ENCODE measurements around the gene IRF5.
"Not testable (repeated sequence)": the region's sequence is repeated elsewhere in the genome, so short reads cannot be mapped to it uniquely, and the experiment has no call there.

IRF5 gene

DNA sequence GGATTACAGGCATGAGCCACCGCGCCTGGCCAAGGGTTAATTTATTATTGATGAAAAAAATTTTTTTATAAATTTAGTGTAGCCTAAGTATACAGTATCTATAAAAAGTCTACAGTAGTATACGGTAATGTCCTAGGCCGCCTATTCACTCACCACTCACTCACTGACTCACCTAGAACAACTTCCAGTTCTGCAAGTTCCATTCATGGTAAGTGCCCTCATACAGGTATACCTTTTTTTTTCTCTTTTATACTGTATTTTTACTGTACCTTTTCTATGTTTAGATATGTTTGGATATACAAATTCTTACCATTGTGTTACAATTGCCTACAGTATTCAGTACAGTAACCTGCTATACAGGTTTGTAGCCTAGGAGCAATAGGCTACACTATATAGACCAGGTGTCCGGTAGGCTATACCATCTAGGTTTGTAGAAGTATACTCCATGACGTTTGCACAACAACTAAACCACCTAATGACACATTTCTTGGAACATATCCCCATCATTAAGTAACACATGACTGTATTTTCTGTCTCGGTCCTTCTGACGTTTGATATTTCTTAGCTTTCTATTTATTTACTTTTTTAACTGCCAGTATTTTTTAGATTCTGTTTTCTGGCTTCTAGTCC is 23.4 kb downstream of the IRF5 start:
- no peak for DNase-seq (ENCODE audit: low read depth)

DNA sequence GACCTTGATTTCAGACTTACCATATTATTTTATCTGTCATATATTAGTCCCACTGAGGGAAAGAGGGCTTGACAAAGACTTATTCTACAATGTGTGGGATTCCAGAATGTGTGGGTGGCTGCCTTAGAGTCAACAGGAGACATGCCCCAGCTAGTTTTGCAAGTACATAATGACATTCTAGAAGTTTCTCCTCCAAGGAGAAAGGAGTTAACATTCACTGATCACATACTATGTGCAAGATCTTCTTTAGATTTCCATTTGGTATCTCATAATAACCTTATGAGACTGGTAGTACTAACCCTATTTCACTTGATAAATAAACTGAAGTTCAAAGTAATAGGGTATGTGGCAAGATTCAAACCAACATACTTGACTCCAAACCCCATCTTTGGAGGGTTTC is 25.2 kb downstream of the IRF5 start:
- no peak for DNase-seq (ENCODE audit: low read depth)

DNA sequence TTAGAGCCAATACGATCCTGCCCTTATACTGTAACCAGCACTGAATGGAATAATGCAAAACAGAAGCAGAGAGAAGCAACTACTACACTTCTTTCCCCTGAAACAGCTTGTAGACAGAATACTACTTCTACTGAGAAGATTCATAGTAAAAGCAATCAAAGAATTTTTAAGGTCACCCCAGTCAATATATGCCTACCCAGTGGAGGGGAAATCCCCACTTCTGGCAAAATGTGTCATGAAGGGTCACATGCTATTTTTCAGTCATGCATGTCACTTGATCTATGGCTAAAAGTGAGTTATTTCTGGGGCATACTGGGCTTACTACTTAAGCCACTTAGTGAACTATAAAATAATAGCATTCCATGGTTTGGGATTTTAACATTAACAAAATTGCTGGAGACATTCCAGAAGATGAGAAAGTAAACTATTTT is 25.6 kb downstream of the IRF5 start:
- peak; percentile 32 for DNase-seq (ENCODE audit: low read depth)

DNA sequence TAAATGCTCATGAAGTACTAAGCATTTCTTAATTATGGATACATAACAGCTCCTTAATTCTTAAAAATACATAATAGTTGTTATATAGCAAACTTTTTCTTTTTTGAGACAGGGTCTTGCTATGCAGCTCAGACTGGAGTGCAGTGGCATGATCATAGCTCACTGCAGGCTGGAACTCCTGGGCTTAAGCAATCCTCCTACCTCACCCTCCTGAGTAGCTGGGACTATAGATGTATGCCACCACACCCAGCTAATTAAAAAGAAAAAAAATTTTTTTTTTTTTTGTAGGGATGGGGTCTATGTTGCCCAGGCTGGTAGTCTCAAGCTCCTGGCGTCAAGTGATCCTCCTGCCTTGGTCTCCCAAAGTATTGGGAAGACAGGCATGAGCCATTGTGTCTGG is 30.9 kb downstream of the IRF5 start:
- DNase-seq (ENCODE audit: low read depth): no peak

DNA sequence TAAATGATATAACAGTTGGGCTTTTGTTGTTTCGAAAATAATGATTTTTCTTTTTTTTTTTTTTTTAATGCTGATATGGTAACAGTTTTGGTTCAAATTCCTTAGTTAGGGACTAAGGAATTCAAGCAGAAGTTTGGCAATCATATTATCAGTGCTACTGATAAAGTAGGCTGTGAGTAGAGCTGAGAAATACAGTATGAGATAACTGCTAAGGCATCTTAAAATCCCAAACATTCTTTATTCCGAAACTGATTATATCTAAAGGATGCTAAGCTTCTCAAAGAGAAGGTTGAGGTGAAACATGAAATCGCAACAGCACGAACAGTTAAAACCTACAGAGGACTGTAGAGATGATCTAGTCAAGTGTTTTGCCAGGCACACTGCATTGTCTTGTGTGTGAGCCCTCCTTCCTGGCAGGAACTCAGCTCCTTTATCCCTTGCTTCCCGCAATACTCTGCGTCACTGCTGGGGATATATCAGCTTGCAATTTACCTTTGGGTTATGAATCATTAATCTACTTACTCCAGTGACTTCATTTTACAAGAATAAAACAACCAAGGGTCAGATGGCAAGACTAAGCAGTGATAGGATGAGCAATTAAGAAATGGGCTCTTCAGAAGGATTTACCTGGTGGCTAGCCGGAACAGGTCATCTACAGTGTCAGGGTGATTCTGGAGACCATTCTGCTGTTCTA is 36.7 kb downstream of the IRF5 start:
- no peak for DNase-seq (ENCODE audit: low read depth)

DNA sequence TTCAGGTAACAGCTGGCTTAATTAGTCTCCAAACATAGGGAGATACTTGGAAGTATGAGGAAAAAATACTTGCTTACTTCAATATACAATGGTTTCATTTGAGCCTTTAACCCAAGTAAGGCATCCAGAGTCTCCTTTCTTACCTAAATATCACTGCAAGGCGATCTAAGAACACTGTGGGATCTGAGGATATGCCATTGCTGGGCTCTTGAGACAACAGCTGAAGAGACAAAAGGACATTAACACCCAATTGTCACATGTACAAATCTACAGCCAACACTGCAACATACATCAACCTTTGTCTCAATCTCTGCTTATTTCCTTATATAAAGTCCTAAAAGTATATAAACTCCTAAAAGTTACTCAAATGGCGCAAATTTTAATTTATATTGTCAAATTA is 44.4 kb downstream of the IRF5 start:
- DNase-seq (ENCODE audit: low read depth): no peak

DNA sequence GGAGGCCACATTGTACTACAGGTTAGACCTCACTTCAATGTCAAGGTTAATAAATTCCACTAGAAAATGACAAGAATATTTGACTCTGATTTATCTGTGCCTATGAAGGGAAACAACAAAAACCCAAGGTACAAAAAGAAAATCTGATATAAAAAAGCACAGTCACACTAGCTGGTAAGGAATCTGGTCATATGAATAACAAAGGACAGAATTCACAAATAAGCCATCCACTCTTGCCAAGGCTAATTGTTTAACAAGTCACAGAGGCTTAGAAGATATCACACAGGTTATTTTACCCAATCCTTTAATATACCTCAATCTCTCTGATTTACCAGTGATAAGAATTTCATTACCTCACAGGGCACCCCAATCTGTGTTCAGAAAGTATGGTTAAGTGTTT is 47.9 kb downstream of the IRF5 start:
- no peak for DNase-seq (ENCODE audit: low read depth)

DNA sequence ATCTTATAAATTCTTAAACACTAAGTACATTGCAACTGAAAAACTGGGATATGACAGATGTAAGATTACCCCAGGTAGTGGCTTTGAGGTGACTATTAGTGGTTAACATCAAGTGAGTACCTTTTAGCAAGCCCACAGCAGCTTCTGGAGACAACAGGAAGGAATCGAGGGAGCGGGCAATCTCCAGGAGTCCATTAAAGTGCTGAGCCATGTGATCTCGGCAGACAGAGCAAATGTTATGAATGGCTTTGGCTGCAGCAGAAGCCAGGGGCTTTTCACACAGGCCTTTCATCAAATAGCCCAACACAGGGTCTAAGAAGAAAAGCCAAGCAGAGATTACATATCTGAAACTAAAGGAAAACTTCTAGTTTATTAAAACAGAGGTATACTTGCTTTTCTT is 48.9 kb downstream of the IRF5 start:
- no peak for DNase-seq (ENCODE audit: low read depth)

DNA sequence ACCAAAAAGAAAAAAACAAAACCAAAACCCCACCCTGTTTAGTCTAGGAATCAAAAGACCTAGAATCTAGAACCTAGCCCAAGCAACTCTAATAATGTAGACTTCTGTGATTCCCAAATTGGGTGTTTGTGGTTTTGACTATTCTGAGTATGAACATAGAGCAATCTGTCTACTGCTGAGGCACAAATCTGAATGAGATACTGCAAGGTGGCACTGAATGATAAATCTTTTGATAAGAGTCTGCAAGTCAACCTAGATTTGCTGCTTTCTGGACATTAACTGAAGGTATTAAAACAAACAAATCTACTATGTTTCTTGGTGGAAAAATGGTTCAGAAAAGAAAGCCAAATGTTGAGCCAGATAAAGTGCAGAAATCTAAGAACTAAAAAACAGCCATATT is 50.6 kb downstream of the IRF5 start:
- DNase-seq (ENCODE audit: low read depth): no peak

DNA sequence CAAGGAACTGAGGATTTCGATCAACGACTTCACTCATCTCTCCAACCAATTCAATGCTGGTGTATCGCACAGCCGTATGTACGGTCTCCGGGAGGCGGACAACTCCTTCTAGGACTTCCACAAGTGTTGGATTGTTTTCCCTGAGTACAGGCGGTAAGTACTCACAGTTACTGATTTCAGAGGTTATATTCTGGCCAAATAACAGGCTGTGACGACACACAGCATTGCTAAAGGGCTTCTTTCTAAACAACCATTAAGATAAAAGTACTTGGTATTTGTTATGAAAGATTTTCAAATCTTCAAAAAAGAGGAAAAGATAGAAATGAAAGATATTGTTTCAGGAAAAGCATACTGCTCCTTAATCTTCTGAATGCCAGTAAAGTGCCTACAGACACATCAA is 52.2 kb downstream of the IRF5 start:
- DNase-seq (ENCODE audit: low read depth): no peak

DNA sequence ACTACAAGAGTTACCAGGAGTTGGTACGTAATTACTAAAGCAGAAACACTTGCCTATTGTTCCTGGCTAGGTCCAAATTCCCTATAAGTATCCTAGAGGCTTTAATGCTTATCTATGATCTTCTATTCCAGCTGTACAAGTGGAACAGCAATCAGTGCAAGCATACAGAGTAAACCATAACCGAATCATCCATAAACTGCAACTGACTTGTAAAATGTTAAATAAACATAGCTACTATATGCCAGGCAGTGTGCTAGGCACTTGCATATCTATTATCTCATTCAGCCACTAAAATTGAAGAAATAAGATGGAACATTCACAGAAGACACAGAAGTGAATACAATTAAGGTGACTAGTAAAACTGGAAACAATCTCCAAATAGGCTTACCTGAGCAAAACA is 55.7 kb downstream of the IRF5 start:
- no peak for DNase-seq (ENCODE audit: low read depth)

DNA sequence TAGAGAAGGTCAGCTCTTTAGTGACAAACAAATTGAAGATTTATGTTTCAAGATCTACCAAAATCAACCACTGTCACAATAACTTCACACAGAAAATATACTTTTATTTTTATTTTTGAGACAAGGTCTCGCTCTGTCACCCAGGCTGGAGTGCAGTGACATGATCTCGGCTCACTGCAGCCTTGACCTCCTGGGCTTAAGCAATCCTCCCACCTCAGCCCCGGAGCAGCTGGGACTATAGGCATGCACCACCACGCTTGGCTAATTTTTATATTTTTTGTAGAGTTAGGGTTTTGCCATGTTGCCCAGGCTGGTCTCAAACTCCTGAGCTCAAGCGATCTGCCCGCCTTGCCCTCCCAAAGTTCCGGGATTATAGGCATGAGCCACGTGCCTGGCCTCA is 56.8 kb downstream of the IRF5 start:
- not testable (repeated sequence) for DNase-seq (ENCODE audit: low read depth)

DNA sequence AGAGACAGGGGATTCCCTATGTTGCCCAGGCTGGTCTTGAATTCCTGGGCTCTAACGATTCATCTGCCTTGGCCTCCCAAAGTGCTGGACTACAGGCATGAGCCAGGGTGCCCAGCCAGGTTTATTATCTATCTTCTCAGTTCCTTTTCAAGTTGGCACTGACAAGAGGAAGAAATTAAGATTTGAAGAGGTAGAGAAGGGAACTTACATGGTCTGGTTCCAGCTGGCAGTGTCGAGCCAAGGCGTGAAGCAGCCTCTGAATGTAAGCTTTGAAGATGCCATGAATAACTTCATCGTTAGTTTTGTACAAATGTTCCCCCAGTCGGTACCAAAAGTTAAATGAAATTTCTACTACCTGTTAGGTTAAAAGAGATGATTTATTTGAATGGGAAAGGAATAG is 59.5 kb downstream of the IRF5 start:
- no peak for DNase-seq (ENCODE audit: low read depth)

All from ELR (cell line).